C4-2B (cell line): Measurements from ENCODE around the gene NTRK1.

Experiments
- CTCF ChIP-seq: fragments of 450-650 bp; conservative IDR thresholded peaks from 2 replicates; pipeline ENCODE4 v1.5.1; 2017; ENCODE audit warnings: mild to moderate bottlenecking
- ZFX ChIP-seq: fragments of 450-650 bp; IDR thresholded peaks from 2 replicates; pipeline ENCODE4 v1.6.1; 2017

DNA sequence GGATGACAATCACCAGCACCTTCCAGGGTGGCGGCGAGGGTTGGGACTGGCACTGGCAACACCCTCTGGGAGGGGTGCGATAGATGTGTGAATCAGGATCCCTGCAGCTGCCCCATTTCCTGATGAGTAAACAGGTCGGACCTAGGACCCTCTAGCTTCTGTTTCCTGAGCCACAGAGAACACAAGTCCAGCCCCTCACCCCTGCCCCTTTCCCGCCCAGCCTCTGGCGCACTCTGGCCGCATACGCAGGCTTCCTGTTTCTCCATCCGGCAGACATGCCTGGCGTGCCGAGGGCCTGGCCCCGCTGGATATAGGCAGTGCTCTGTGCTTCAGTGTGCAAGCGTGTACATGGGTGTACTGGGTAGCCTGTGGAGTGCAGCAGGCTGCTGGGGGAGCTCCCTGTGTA lies 37.5 kb downstream of the NTRK1 start:
- TF ChIP-seq CTCF: no peak
- TF ChIP-seq ZFX: no peak
